ENCODE data around the gene C2orf42. TPM values are rescaled to one million over a fixed set of nuclear protein-coding genes. Genes with fewer than 3 reads are reported as not detected.
"Not testable (repeated sequence)": the region's sequence is repeated elsewhere in the genome, so short reads cannot be mapped to it uniquely, and the experiment has no call there.

C2orf42 gene
- total RNA-seq, 1 experiment from 2014 or later = 18.8 TPM

- DNase-seq (ENCODE audit: low read depth) = peak; percentile 72
Observed at GRCh38 chr2:70104231-70105111, 86.3 kb downstream of the C2orf42 start.

DNA sequence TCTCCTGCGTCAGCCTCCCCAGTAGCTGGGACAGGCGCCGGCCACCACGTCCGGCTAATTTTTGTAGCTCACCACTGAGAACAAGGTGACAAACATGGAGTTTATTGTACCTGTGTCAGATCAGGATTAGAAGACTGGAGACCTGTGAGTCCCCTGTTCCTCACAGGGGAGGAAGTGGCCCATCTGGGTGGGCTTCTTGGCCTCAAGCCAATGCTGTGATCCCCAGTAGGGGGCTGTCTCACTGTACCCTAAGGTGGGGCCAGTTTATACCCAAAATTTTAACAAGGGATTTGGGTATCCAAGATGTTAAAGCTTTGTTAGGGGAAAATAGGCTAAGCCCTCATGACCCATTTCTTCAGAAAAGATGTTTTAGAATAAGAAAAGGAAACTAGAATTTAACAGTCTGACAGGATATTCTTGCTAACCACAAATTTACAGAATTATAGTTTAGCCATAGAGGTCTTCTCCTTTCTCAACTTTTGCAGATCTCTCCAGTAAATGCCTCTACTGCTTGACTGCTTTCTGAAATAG is 87.2 kb downstream of the C2orf42 start:
- DNase-seq (ENCODE audit: low read depth) = no peak

- DNase-seq (ENCODE audit: low read depth) = not testable (repeated sequence)
Observed at GRCh38 chr2:70102323-70102905, 88.4 kb downstream of the C2orf42 start.

GRCh38 chr2:70101686-70102085 is 89.1 kb downstream of the C2orf42 start:
- DNase-seq (ENCODE audit: low read depth) = not testable (repeated sequence)

DNA sequence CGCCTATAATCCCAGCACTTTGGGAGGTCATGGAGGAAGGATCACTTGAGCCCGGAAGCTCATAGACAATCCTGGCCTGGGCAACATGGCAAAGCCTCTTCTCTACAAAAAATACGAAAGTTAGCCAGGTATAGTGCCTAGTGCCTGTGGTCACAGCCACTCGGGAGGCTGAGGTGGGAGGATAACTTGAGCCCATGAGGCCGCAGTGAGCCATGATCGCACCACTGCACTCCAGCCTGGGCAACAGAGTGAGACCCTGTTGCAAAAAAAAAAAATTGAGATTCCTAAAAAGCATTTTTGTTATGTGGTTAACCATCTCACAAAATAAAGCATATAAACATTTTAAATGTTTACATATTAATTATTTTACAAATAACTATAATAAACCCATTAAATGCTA is 89.6 kb downstream of the C2orf42 start:
- no peak for DNase-seq (ENCODE audit: low read depth)

Other genes starting within 250 kb of the C2orf42 start
- gene ASPRV1, start 229.4 kb downstream of the C2orf42 start, total RNA-seq (2014; rRNA removed) = 0.34 TPM in 1 of 2 replicates, not detected in the other
- gene PCBP1, start 103.5 kb downstream of the C2orf42 start, total RNA-seq (2014; rRNA removed) = 39.0 and 49.7 TPM in 2 replicates
- gene TIA1, start 57.6 kb upstream of the C2orf42 start, total RNA-seq (2014; rRNA removed) = 64.1 and 76.2 TPM in 2 replicates
- gene PCYOX1, start 67.1 kb upstream of the C2orf42 start, total RNA-seq (2014; rRNA removed) = 37.5 and 43.9 TPM in 2 replicates
- 177 and 220 TPM in 2 replicates for gene SNRPG, start 102.7 kb upstream of the C2orf42 start, total RNA-seq (2014; rRNA removed)
- 49.0 and 50.8 TPM in 2 replicates for gene FAM136A, start 111.0 kb upstream of the C2orf42 start, total RNA-seq (2014; rRNA removed)

Data from LHCN-M2 (cell line).